Measurements from ENCODE around the gene ADAM19.

- TF ChIP-seq CTCF (IDR thresholded peaks at IDR 0.05), result no peak
- no peak for TF ChIP-seq POLR2A (IDR thresholded peaks at IDR 0.05)
- TF ChIP-seq EP300 (IDR thresholded peaks at IDR 0.05), result no peak
These were observed 95.7 kb downstream of the ADAM19 start for GRCh38 chr5:157479612-157480510.

All from ovary (tissue), 3 donors.